NCI-H774 (cell line): ENCODE measurements around the gene ACVR1.

Experiments
- DNase-seq: peaks from one replicate; lab custom pipeline; 2025; lab: John Stamatoyannopoulos, UW

The ACVR1 gene

GRCh38 chr2:157853211-157853610 is 22.9 kb downstream of the ACVR1 start:
- no peak for DNase-seq

GRCh38 chr2:157849591-157849990 is 26.5 kb downstream of the ACVR1 start:
- no peak for DNase-seq

GRCh38 chr2:157848213-157848612 is 27.9 kb downstream of the ACVR1 start:
- DNase-seq = no peak

GRCh38 chr2:157845081-157845480 is 31.0 kb downstream of the ACVR1 start:
- DNase-seq = no peak

- DNase-seq = no peak
These were observed 32.2 kb downstream of the ACVR1 start for GRCh38 chr2:157843935-157844334.

- DNase-seq = no peak
These were observed 33.0 kb downstream of the ACVR1 start for GRCh38 chr2:157843081-157843480.

- no peak for DNase-seq
These were observed 33.8 kb downstream of the ACVR1 start for GRCh38 chr2:157842106-157842879.

GRCh38 chr2:157841485-157841884 is 34.6 kb downstream of the ACVR1 start:
- DNase-seq = no peak

GRCh38 chr2:157840568-157841156 is 35.5 kb downstream of the ACVR1 start:
- DNase-seq = peak; percentile 58

- DNase-seq = peak; percentile 47
These were observed 36.3 kb downstream of the ACVR1 start for GRCh38 chr2:157839822-157840221.

GRCh38 chr2:157839162-157839801 is 36.8 kb downstream of the ACVR1 start:
- peak; percentile 51 for DNase-seq

- peak; percentile 51 for DNase-seq
These were observed 37.5 kb downstream of the ACVR1 start for GRCh38 chr2:157838442-157839161.

- DNase-seq = peak; percentile 33
These were observed 38.2 kb downstream of the ACVR1 start for GRCh38 chr2:157837851-157838441.

GRCh38 chr2:157836531-157836930 is 39.6 kb downstream of the ACVR1 start:
- DNase-seq = no peak

- no peak for DNase-seq
These were observed 40.7 kb downstream of the ACVR1 start for GRCh38 chr2:157835425-157835824.

- no peak for DNase-seq
These were observed 41.1 kb downstream of the ACVR1 start for GRCh38 chr2:157835006-157835405.

- DNase-seq = no peak
These were observed 42.4 kb downstream of the ACVR1 start for GRCh38 chr2:157833721-157834120.

GRCh38 chr2:157831573-157832315 is 44.4 kb downstream of the ACVR1 start:
- DNase-seq = no peak

- no peak for DNase-seq
These were observed 45.2 kb downstream of the ACVR1 start for GRCh38 chr2:157830696-157831570.

- no peak for DNase-seq
These were observed 45.9 kb downstream of the ACVR1 start for GRCh38 chr2:157830266-157830665.
